ENCODE data around the gene PACS1.

Gene PACS1

GRCh38 chr11:66187453-66187852 is 117.4 kb downstream of the PACS1 start:
- DNase-seq (ENCODE audit: low spot score): no peak

- DNase-seq (ENCODE audit: low spot score): no peak
Measured at GRCh38 chr11:66188580-66188979, 118.5 kb downstream of the PACS1 start.

GRCh38 chr11:66189031-66189745 is 119.1 kb downstream of the PACS1 start:
- peak; percentile 25 for DNase-seq (ENCODE audit: low spot score)

GRCh38 chr11:66190786-66191185 is 120.7 kb downstream of the PACS1 start:
- no peak for DNase-seq (ENCODE audit: low spot score)

- no peak for DNase-seq (ENCODE audit: low spot score)
Measured at GRCh38 chr11:66192181-66192863, 122.2 kb downstream of the PACS1 start.

- DNase-seq (ENCODE audit: low spot score): no peak
Measured at GRCh38 chr11:66194391-66194790, 124.3 kb downstream of the PACS1 start.

GRCh38 chr11:66195867-66196266 is 125.8 kb downstream of the PACS1 start:
- DNase-seq (ENCODE audit: low spot score): no peak

GRCh38 chr11:66203847-66204246 is 133.8 kb downstream of the PACS1 start:
- DNase-seq (ENCODE audit: low spot score): no peak

- no peak for DNase-seq (ENCODE audit: low spot score)
Measured at GRCh38 chr11:66204412-66204811, 134.3 kb downstream of the PACS1 start.

GRCh38 chr11:66207816-66208215 is 137.7 kb downstream of the PACS1 start:
- no peak for DNase-seq (ENCODE audit: low spot score)

- no peak for DNase-seq (ENCODE audit: low spot score)
Measured at GRCh38 chr11:66211100-66211499, 141.0 kb downstream of the PACS1 start.

GRCh38 chr11:66216911-66217310 is 146.8 kb downstream of the PACS1 start:
- no peak for DNase-seq (ENCODE audit: low spot score)

- DNase-seq (ENCODE audit: low spot score): no peak
Measured at GRCh38 chr11:66218036-66218435, 148.0 kb downstream of the PACS1 start.

GRCh38 chr11:66218846-66219620 is 149.0 kb downstream of the PACS1 start:
- DNase-seq (ENCODE audit: low spot score): no peak

- DNase-seq (ENCODE audit: low spot score): no peak
Measured at GRCh38 chr11:66219846-66220565, 149.9 kb downstream of the PACS1 start.

GRCh38 chr11:66220566-66220935 is 150.5 kb downstream of the PACS1 start:
- no peak for DNase-seq (ENCODE audit: low spot score)

GRCh38 chr11:66221012-66221411 is 150.9 kb downstream of the PACS1 start:
- DNase-seq (ENCODE audit: low spot score): no peak

- DNase-seq (ENCODE audit: low spot score): no peak
Measured at GRCh38 chr11:66221726-66222236, 151.7 kb downstream of the PACS1 start.

- peak; percentile 84 for DNase-seq (ENCODE audit: low spot score)
Measured at GRCh38 chr11:66222358-66223149, 152.5 kb downstream of the PACS1 start.

GRCh38 chr11:66224226-66224855 is 154.3 kb downstream of the PACS1 start:
- peak; percentile 36 for DNase-seq (ENCODE audit: low spot score)

- DNase-seq (ENCODE audit: low spot score): no peak
Measured at GRCh38 chr11:66225066-66225465, 155.0 kb downstream of the PACS1 start.

Measured in putamen (tissue), 1 donor.